ENCODE data around the gene PHKA2.

The PHKA2 gene

GRCh38 chrX:18929775-18930174 is 54.1 kb downstream of the PHKA2 start:
- H3K36me3 ChIP-seq (ENCODE audit: insufficient read depth) = no peaks in the 10 kb centered on the region
- H3K4me2 ChIP-seq = no peak overlapping the region
- H3K27me3 ChIP-seq (ENCODE audit: insufficient read depth, low read depth) = no peaks in the 10 kb centered on the region

GRCh38 chrX:18927558-18927957 is 56.4 kb downstream of the PHKA2 start:
- H3K9ac ChIP-seq = no peak overlapping the region
- H3K4me3 ChIP-seq (IDR thresholded peaks at IDR 0.05; ENCODE audit: insufficient read depth, low read depth, low read length) = no peak overlapping the region
- H3K36me3 ChIP-seq (ENCODE audit: insufficient read depth) = no peaks in the 10 kb centered on the region
- H3K79me2 ChIP-seq (ENCODE audit: insufficient read depth, low read depth) = no peaks in the 10 kb centered on the region
- no peaks in the 10 kb centered on the region for H3K27me3 ChIP-seq (ENCODE audit: insufficient read depth, low read depth)
- no peak overlapping the region for H2AFZ ChIP-seq (ENCODE audit: low read depth)
- no peaks in the 10 kb centered on the region for H4K20me1 ChIP-seq (ENCODE audit: insufficient read depth)
- no peak for TF ChIP-seq CTCF (conservative IDR thresholded peaks at IDR 0.05; ENCODE audit: low read depth, low read length)
- no peak overlapping the region for H3K4me2 ChIP-seq
- H3K27ac ChIP-seq = no peak overlapping the region
- H3K4me1 ChIP-seq (ENCODE audit: low read depth, poor library complexity, severe bottlenecking) = no peaks in the 10 kb centered on the region

More at GRCh38 chrX:18929775-18930174, 54.1 kb downstream of the PHKA2 start:
- Histone ChIP-seq H3K27ac (no peak overlapping the region), H3K79me2 (ENCODE audit: insufficient read depth, low read depth) (no peaks in the 10 kb centered on the region), H3K9ac (no peak overlapping the region), H2AFZ (ENCODE audit: low read depth) (no peak overlapping the region), H3K4me3 (IDR thresholded peaks at IDR 0.05; ENCODE audit: insufficient read depth, low read depth, low read length) (no peak overlapping the region), H3K4me1 (ENCODE audit: low read depth, poor library complexity, severe bottlenecking) (no peaks in the 10 kb centered on the region), H4K20me1 (ENCODE audit: insufficient read depth) (no peaks in the 10 kb centered on the region)
- TF ChIP-seq CTCF (conservative IDR thresholded peaks at IDR 0.05; ENCODE audit: low read depth, low read length) = no peak

- no peaks in the 10 kb centered on the region for H3K27me3 ChIP-seq (ENCODE audit: insufficient read depth, low read depth)
- H3K27ac ChIP-seq = no peak overlapping the region
- H3K4me2 ChIP-seq = no peak overlapping the region
- H3K4me3 ChIP-seq (IDR thresholded peaks at IDR 0.05; ENCODE audit: insufficient read depth, low read depth, low read length) = no peak overlapping the region
- H3K4me1 ChIP-seq (ENCODE audit: low read depth, poor library complexity, severe bottlenecking) = no peaks in the 10 kb centered on the region
- no peaks in the 10 kb centered on the region for H3K79me2 ChIP-seq (ENCODE audit: insufficient read depth, low read depth)
- no peak for TF ChIP-seq CTCF (conservative IDR thresholded peaks at IDR 0.05; ENCODE audit: low read depth, low read length)
- H4K20me1 ChIP-seq (ENCODE audit: insufficient read depth) = no peaks in the 10 kb centered on the region
- no peak overlapping the region for H3K9ac ChIP-seq
- H3K36me3 ChIP-seq (ENCODE audit: insufficient read depth) = no peaks in the 10 kb centered on the region
- no peak overlapping the region for H2AFZ ChIP-seq (ENCODE audit: low read depth)
Observed at GRCh38 chrX:18924507-18925088, 59.3 kb downstream of the PHKA2 start.

GRCh38 chrX:18920566-18920965 is 63.3 kb downstream of the PHKA2 start:
- no peaks in the 10 kb centered on the region for H4K20me1 ChIP-seq (ENCODE audit: insufficient read depth)
- no peaks in the 10 kb centered on the region for H3K27me3 ChIP-seq (ENCODE audit: insufficient read depth, low read depth)
- no peak overlapping the region for H3K4me2 ChIP-seq
- no peak overlapping the region for H3K9ac ChIP-seq
- no peak overlapping the region for H3K27ac ChIP-seq
- no peak overlapping the region for H2AFZ ChIP-seq (ENCODE audit: low read depth)
- no peaks in the 10 kb centered on the region for H3K36me3 ChIP-seq (ENCODE audit: insufficient read depth)
- no peaks in the 10 kb centered on the region for H3K79me2 ChIP-seq (ENCODE audit: insufficient read depth, low read depth)
- H3K4me1 ChIP-seq (ENCODE audit: low read depth, poor library complexity, severe bottlenecking) = no peaks in the 10 kb centered on the region
- no peak overlapping the region for H3K4me3 ChIP-seq (IDR thresholded peaks at IDR 0.05; ENCODE audit: insufficient read depth, low read depth, low read length)
- no peak for TF ChIP-seq CTCF (conservative IDR thresholded peaks at IDR 0.05; ENCODE audit: low read depth, low read length)
